GM12874 (cell line): ENCODE measurements around the gene CSMD2.

Experiments used
- TF ChIP-seq, protein P1 (sequence below): IDR thresholded peaks from 2 replicates; pipeline ENCODE4 v1.5.1; 2011; ENCODE audit warnings: low read depth, mild to moderate bottlenecking, control low read depth, low read length, moderate library complexity; ENCODE audit not compliant: insufficient read depth

CSMD2 gene

DNA sequence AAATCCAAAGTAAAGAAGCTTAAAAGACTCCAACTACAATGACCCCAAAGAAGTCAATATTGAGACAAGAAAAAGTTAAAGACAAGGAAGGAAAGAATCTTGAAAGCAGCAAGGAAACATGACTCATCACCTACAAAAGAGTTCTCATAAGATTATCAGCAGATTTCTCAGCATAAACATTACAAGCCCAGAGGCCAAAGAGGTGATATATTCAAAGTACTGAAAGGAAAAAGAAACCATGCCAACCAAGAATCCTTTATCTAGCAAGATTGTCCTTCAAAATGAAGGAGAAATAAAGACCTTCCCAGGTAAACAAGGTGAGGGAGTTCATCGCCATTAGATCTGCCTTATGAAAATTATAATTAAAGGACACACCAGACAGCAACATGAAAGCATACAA lies 49.8 kb downstream of the CSMD2 start:
- TF ChIP-seq, protein P1, sequence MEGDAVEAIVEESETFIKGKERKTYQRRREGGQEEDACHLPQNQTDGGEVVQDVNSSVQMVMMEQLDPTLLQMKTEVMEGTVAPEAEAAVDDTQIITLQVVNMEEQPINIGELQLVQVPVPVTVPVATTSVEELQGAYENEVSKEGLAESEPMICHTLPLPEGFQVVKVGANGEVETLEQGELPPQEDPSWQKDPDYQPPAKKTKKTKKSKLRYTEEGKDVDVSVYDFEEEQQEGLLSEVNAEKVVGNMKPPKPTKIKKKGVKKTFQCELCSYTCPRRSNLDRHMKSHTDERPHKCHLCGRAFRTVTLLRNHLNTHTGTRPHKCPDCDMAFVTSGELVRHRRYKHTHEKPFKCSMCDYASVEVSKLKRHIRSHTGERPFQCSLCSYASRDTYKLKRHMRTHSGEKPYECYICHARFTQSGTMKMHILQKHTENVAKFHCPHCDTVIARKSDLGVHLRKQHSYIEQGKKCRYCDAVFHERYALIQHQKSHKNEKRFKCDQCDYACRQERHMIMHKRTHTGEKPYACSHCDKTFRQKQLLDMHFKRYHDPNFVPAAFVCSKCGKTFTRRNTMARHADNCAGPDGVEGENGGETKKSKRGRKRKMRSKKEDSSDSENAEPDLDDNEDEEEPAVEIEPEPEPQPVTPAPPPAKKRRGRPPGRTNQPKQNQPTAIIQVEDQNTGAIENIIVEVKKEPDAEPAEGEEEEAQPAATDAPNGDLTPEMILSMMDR, result no peak

DNA sequence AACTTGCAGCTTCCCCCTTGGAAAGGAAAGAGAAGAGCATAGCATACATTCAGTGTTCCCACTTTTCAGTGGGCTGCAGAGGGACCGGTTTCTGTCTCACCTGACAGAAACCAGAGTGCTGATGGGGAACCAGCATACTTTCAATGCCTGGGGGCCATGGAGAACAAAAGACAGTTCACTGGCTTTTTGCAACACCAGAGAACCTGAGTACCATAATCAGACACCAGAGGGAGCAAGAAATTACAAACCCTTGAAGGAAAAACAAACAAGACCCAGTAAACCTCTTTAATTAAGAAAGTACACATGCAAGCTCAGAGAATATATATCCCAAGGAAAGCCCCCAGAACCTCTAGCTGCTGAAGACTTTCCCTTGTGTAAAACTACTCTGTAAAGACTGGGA lies 51.1 kb downstream of the CSMD2 start:
- TF ChIP-seq, protein P1, result peak; percentile 7; the same call in 1 of the 2 replicates

GRCh38 chr1:34113362-34113761 lies 51.7 kb downstream of the CSMD2 start:
- TF ChIP-seq, protein P1, result no peak

DNA sequence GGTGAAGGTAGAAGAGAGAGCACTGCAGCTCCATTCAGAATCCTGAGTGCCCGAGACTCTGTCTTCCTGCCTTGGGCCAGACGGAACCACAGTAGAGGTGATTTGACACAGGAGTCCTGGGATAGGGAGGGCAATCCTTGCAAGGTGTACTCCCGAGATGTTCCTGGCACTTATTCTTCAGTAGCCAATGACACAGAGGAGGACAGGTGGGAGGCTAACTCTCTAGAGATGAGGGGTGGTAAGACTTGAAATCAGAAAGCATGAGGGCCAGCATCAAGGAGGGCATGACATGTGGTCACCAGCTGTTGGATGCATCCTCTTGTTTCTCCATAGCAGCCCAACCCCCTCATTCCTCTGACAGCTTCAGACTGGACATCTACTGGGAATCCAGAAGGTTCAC lies 56.3 kb downstream of the CSMD2 start:
- TF ChIP-seq, protein P1, result no peak

- TF ChIP-seq, protein P1, result no peak
Measured at GRCh38 chr1:34108269-34108668, 56.8 kb downstream of the CSMD2 start.

GRCh38 chr1:34101151-34101550 lies 63.9 kb downstream of the CSMD2 start:
- TF ChIP-seq, protein P1, result no peak

DNA sequence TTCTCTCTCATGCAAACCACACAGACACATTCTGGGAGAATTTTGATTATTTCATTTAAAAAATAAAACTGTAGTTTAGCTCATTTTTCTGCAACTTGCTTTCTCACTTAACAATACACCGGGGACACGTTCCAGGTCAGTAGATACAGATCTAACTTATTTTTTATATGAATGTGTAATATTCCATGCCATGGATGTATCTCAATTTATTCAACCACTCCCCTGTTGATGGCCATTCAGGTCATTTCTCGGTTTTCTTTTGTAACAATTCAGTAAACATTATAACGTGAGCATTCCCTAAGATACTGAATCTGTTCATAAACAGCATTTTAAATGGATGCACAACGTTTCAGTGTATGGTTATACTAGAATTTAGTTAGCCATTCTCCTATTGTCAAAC lies 64.7 kb downstream of the CSMD2 start:
- TF ChIP-seq, protein P1, result no peak

GRCh38 chr1:34089731-34090130 lies 75.3 kb downstream of the CSMD2 start:
- TF ChIP-seq, protein P1, result no peak
